Measurements from ENCODE around the gene EPB41L4A.
"Not testable (repeated sequence)": the region's sequence is repeated elsewhere in the genome, so short reads cannot be mapped to it uniquely, and the experiment has no call there.

Gene EPB41L4A

DNA sequence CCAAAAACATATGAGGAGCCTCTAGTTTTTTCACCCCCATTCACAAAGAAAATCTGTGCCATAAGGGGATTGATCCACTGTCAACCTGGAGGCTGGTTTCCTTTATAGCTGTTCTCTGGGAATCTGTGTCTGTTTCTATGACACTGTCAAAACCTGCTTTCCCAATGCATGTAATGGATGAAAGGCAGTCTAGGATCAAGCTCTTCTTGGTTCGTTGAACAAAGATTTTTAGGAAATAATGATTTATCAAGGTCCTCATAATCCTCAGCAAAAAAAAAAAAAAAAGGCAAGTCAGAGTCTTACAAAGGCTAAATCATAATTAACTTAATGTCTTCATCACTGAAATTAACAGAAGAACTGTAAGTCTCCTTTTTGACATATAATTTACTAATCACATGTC is 16.0 kb downstream of the EPB41L4A start:
- WGBS (ENCODE audit: insufficient coverage, insufficient read length) = no CpG with 5 or more reads among the region's 1 CpG
- Histone ChIP-seq H3K27me3 (ENCODE audit: control insufficient read depth, insufficient read depth, low read length) (no peaks in the 10 kb centered on the region), H3K27ac (ENCODE audit: low read length) (no peak overlapping the region), H3K4me1 (ENCODE audit: control insufficient read depth, insufficient read depth, low read length) (no peaks in the 10 kb centered on the region), H3K9me3 (ENCODE audit: control insufficient read depth, insufficient read depth, low read length) (no peaks in the 10 kb centered on the region), H3K36me3 (ENCODE audit: control insufficient read depth, insufficient read depth, low read length) (no peaks in the 10 kb centered on the region), H3K4me3 (ENCODE audit: low read length) (no peak overlapping the region)
- no peak for DNase-seq (ENCODE audit: low read depth, low spot score)

DNA sequence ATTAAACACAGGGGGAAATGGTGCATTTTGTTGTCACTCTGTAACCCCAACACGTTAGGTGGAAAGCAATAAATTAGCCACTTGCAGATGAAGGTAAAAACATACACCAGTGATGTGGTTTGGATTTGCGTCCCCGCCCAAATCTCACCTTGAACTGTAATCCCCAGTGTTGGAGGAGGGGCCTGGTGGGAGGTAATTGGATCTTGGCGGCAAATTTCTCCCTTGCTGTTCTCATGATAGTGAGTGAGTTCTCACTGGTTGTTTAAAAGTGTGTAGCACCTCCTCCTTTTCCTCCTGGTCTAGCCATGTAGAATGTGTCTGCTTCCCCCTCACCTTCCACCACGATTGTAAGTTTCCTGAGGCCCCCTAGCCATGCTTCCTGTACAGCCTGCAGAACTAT is 17.2 kb downstream of the EPB41L4A start:
- Histone ChIP-seq H3K4me1 (ENCODE audit: control insufficient read depth, insufficient read depth, low read length) (no peaks in the 10 kb centered on the region), H3K4me3 (ENCODE audit: low read length) (no peak overlapping the region), H3K27ac (ENCODE audit: low read length) (no peak overlapping the region), H3K27me3 (ENCODE audit: control insufficient read depth, insufficient read depth, low read length) (no peaks in the 10 kb centered on the region), H3K36me3 (ENCODE audit: control insufficient read depth, insufficient read depth, low read length) (no peaks in the 10 kb centered on the region), H3K9me3 (ENCODE audit: control insufficient read depth, insufficient read depth, low read length) (no peaks in the 10 kb centered on the region)
- DNase-seq (ENCODE audit: low read depth, low spot score) = no peak
- no CpG with 5 or more reads among the region's 5 CpGs for WGBS (ENCODE audit: insufficient coverage, insufficient read length)

DNA sequence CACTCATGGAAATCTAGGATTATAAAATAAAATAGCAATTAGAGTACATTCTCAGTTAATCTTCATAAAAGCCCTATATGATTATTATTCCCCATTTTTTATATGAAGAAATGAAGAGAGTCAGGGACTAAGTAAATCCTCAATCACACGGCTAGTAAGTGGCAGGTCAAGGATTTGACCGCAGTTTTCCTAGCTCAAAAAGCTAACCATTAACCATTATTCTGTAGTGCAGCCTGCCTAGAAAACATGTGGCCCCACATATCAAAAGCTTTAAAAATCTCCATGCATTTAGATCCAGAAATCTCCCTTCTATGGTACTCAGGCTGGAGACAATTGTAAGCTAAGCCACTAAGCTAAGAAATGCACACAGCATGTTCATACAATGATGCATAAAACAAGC is 21.4 kb downstream of the EPB41L4A start:
- Histone ChIP-seq H3K4me3 (ENCODE audit: low read length) (no peak overlapping the region), H3K4me1 (ENCODE audit: control insufficient read depth, insufficient read depth, low read length) (no peaks in the 10 kb centered on the region), H3K9me3 (ENCODE audit: control insufficient read depth, insufficient read depth, low read length) (no peaks in the 10 kb centered on the region), H3K27me3 (ENCODE audit: control insufficient read depth, insufficient read depth, low read length) (no peaks in the 10 kb centered on the region), H3K36me3 (ENCODE audit: control insufficient read depth, insufficient read depth, low read length) (no peaks in the 10 kb centered on the region), H3K27ac (ENCODE audit: low read length) (no peak overlapping the region)
- DNase-seq (ENCODE audit: low read depth, low spot score) = no peak
- WGBS (ENCODE audit: insufficient coverage, insufficient read length) = no CpG with 5 or more reads among the region's 2 CpGs

DNA sequence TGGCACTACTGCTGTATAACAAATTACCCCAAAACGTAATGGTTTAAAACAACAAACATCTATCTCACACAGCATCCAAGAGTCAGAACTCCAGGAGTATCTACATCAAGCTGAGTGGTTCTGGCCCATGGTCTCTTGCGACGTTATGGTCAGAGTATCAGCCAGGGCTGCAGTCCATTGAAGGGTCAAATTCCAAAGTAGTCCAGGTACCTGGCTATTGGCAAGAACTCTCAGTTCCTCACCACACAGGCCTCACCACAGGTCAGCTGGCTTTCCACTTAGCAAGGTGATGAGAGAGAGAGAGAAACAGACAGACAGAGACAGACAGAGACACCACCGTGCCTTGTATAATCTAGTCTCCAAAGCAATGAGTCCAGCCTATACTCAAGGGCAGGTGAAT is 22.6 kb downstream of the EPB41L4A start:
- H3K27me3 ChIP-seq (ENCODE audit: control insufficient read depth, insufficient read depth, low read length) = no peaks in the 10 kb centered on the region
- no peak for DNase-seq (ENCODE audit: low read depth, low spot score)
- H3K27ac ChIP-seq (ENCODE audit: low read length) = no peak overlapping the region
- H3K4me1 ChIP-seq (ENCODE audit: control insufficient read depth, insufficient read depth, low read length) = no peaks in the 10 kb centered on the region
- H3K9me3 ChIP-seq (ENCODE audit: control insufficient read depth, insufficient read depth, low read length) = no peaks in the 10 kb centered on the region
- WGBS (ENCODE audit: insufficient coverage, insufficient read length) = no CpG with 5 or more reads among the region's 4 CpGs
- no peak overlapping the region for H3K4me3 ChIP-seq (ENCODE audit: low read length)
- no peaks in the 10 kb centered on the region for H3K36me3 ChIP-seq (ENCODE audit: control insufficient read depth, insufficient read depth, low read length)

DNA sequence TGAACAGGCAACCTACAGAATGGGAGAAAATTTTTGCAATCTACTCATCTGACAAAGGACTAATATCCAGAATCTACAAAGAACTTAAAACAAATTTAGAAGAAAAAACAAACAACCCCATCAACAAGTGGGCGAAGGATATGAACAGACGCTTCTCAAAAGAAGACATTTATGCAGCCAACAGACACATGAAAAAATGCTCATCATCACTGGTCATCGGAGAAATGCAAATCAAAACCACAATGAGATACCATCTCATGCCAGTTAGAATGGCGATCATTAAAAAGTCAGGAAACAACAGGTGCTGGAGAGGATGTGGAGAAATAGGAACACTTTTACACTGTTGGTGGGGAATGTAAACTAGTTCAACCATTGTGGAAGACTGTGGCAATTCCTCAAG is 23.8 kb downstream of the EPB41L4A start:
- DNase-seq (ENCODE audit: low read depth, low spot score); H3K27me3 ChIP-seq (ENCODE audit: control insufficient read depth, insufficient read depth, low read length); H3K4me1 ChIP-seq (ENCODE audit: control insufficient read depth, insufficient read depth, low read length); H3K4me3 ChIP-seq (ENCODE audit: low read length); H3K36me3 ChIP-seq (ENCODE audit: control insufficient read depth, insufficient read depth, low read length); H3K9me3 ChIP-seq (ENCODE audit: control insufficient read depth, insufficient read depth, low read length); H3K27ac ChIP-seq (ENCODE audit: low read length): not testable (repeated sequence)
- no CpG with 5 or more reads among the region's 4 CpGs for WGBS (ENCODE audit: insufficient coverage, insufficient read length)

DNA sequence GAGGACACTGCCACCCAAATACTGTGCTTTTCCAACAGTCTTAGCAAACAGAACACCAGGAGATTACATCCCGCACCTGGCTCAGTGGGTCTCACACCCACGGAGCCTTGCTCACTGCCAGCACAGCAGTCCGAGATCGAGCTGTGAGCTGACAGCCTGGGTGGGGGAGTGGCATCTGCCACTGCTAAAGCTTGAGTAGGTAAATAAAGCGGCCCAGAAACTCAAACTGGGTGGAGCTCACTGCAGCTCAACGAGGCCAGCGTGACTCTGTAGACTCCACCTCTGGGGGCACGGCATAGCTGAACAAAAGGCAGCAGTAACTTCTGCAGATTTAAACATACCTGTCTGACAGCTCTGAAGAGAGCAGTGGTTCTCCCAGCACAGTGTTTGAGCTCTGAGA is 28.8 kb downstream of the EPB41L4A start:
- Histone ChIP-seq H3K27me3 (ENCODE audit: control insufficient read depth, insufficient read depth, low read length) (no peaks in the 10 kb centered on the region), H3K4me1 (ENCODE audit: control insufficient read depth, insufficient read depth, low read length) (no peaks in the 10 kb centered on the region), H3K4me3 (ENCODE audit: low read length) (no peak overlapping the region), H3K9me3 (ENCODE audit: control insufficient read depth, insufficient read depth, low read length) (no peaks in the 10 kb centered on the region), H3K27ac (ENCODE audit: low read length) (no peak overlapping the region), H3K36me3 (ENCODE audit: control insufficient read depth, insufficient read depth, low read length) (no peaks in the 10 kb centered on the region)
- WGBS (ENCODE audit: insufficient coverage, insufficient read length) = no CpG with 5 or more reads among the region's 8 CpGs
- DNase-seq (ENCODE audit: low read depth, low spot score) = no peak

DNA sequence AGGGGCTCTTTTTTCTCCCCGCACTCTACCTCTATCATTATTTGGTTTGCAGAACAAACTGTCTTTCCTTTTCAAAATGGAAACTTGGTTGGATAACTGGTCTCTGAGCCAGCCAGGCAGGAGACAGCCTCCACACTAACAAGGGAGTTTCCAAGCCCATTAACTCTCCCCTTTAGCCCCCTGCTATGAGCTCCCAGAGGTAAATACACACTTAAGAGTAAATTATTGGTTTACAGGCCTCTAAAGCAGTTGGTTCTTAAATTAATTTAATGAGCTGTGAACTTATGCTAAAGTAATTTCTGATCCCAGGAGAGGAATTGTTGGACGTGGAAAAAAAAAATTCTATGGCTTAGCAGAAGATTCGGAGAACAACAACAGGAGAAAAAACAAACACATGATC is 30.3 kb downstream of the EPB41L4A start:
- H3K27me3 ChIP-seq (ENCODE audit: control insufficient read depth, insufficient read depth, low read length) = no peaks in the 10 kb centered on the region
- no peak for DNase-seq (ENCODE audit: low read depth, low spot score)
- H3K4me1 ChIP-seq (ENCODE audit: control insufficient read depth, insufficient read depth, low read length) = no peaks in the 10 kb centered on the region
- no peaks in the 10 kb centered on the region for H3K9me3 ChIP-seq (ENCODE audit: control insufficient read depth, insufficient read depth, low read length)
- no peaks in the 10 kb centered on the region for H3K36me3 ChIP-seq (ENCODE audit: control insufficient read depth, insufficient read depth, low read length)
- no CpG with 5 or more reads among the region's 3 CpGs for WGBS (ENCODE audit: insufficient coverage, insufficient read length)
- no peak overlapping the region for H3K4me3 ChIP-seq (ENCODE audit: low read length)
- H3K27ac ChIP-seq (ENCODE audit: low read length) = no peak overlapping the region

DNA sequence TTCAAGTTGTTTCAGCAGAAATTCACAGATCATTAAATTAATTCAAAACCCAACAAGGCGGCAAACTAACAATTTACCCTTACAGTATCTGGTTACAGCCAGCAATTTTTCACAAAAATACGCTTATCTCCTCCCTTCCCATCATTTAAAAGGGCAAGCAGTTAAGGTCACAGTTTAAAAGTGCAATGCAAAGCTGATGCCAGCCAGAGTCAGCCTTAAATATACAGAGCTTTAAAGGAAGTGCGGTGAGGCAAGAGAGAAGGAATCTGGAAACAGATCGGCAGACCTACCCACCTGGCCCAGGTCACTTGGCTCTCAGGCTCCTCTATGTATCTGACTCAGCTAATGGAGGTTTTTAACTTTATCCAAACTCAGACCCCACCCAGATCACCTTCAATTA is 31.0 kb downstream of the EPB41L4A start:
- Histone ChIP-seq H3K9me3 (ENCODE audit: control insufficient read depth, insufficient read depth, low read length) (no peaks in the 10 kb centered on the region), H3K27ac (ENCODE audit: low read length) (no peak overlapping the region), H3K27me3 (ENCODE audit: control insufficient read depth, insufficient read depth, low read length) (no peaks in the 10 kb centered on the region), H3K36me3 (ENCODE audit: control insufficient read depth, insufficient read depth, low read length) (no peaks in the 10 kb centered on the region), H3K4me3 (ENCODE audit: low read length) (no peak overlapping the region), H3K4me1 (ENCODE audit: control insufficient read depth, insufficient read depth, low read length) (no peaks in the 10 kb centered on the region)
- 100% methylated on average over 2 of the region's 4 CpGs for WGBS (ENCODE audit: insufficient coverage, insufficient read length)
- DNase-seq (ENCODE audit: low read depth, low spot score) = no peak

DNA sequence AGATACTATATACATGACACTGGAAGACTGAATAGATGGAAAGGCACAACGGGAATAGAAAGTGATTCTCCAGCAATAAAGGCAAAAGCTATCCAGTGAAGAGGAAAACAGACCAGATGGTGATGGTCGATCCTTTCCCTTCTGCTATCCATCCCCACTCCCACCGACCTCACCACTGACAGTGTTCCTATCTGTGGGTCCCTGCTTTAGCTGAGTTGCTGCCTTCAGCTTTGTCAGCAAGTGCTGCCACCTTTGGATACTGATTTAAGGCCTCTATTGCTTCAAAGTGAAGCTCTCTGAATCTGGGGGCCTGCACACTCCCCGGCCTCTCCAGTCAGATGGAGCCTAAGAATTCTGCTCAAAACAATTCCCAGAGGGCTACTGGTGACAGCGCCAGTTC is 32.3 kb downstream of the EPB41L4A start:
- H3K4me3 ChIP-seq (ENCODE audit: low read length) = no peak overlapping the region
- H3K27me3 ChIP-seq (ENCODE audit: control insufficient read depth, insufficient read depth, low read length) = no peaks in the 10 kb centered on the region
- no peak for DNase-seq (ENCODE audit: low read depth, low spot score)
- WGBS (ENCODE audit: insufficient coverage, insufficient read length) = no CpG with 5 or more reads among the region's 5 CpGs
- no peak overlapping the region for H3K27ac ChIP-seq (ENCODE audit: low read length)
- H3K4me1 ChIP-seq (ENCODE audit: control insufficient read depth, insufficient read depth, low read length) = no peaks in the 10 kb centered on the region
- no peaks in the 10 kb centered on the region for H3K9me3 ChIP-seq (ENCODE audit: control insufficient read depth, insufficient read depth, low read length)
- no peaks in the 10 kb centered on the region for H3K36me3 ChIP-seq (ENCODE audit: control insufficient read depth, insufficient read depth, low read length)

DNA sequence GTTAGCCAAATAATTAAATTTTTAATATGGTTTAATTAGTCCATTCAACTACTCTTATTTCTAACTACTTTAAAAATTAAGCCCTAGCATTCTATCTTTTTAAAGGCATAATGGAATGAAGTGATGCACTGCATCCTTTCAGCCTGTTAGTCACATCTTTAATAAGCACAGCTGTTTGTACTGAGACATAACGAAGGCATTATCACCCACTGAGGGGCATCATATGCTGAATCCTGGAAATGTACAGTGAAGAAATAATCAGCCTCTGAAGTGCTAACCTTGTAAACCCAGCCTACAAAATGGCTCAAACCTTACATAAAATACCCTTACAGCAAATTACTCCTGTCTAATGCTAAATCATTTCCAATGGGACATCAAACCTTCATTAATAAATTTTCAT is 33.1 kb downstream of the EPB41L4A start:
- Histone ChIP-seq H3K4me1 (ENCODE audit: control insufficient read depth, insufficient read depth, low read length) (no peaks in the 10 kb centered on the region), H3K9me3 (ENCODE audit: control insufficient read depth, insufficient read depth, low read length) (no peaks in the 10 kb centered on the region), H3K36me3 (ENCODE audit: control insufficient read depth, insufficient read depth, low read length) (no peaks in the 10 kb centered on the region), H3K27ac (ENCODE audit: low read length) (no peak overlapping the region), H3K4me3 (ENCODE audit: low read length) (no peak overlapping the region), H3K27me3 (ENCODE audit: control insufficient read depth, insufficient read depth, low read length) (no peaks in the 10 kb centered on the region)
- no peak for DNase-seq (ENCODE audit: low read depth, low spot score)
- no CpG with 5 or more reads among the region's 1 CpG for WGBS (ENCODE audit: insufficient coverage, insufficient read length)

DNA sequence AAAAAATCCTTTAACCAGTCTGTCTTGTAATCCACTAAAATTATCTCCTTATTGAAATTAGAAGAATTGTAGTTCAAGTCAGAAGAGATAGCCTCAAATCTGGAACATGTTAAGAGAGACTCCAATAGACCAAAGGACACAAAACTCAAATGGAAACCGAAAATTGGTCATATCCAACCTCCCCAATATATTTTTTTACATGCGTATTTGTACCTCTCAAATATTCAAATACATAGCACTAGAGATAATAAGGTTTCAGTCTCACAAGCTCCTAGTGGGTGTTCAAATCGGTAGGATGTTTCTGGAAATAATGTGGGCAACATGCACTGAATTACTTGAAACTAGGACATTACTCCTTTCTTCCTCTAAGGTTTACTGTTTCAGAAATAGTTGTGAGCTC is 33.5 kb downstream of the EPB41L4A start:
- WGBS (ENCODE audit: insufficient coverage, insufficient read length) = no CpG with 5 or more reads among the region's 3 CpGs
- H3K27me3 ChIP-seq (ENCODE audit: control insufficient read depth, insufficient read depth, low read length) = no peaks in the 10 kb centered on the region

More for the DNA sequence above, 33.5 kb downstream of the EPB41L4A start:
- Histone ChIP-seq H3K36me3 (ENCODE audit: control insufficient read depth, insufficient read depth, low read length) (no peaks in the 10 kb centered on the region), H3K4me1 (ENCODE audit: control insufficient read depth, insufficient read depth, low read length) (no peaks in the 10 kb centered on the region), H3K27ac (ENCODE audit: low read length) (no peak overlapping the region), H3K4me3 (ENCODE audit: low read length) (no peak overlapping the region), H3K9me3 (ENCODE audit: control insufficient read depth, insufficient read depth, low read length) (no peaks in the 10 kb centered on the region)
- DNase-seq (ENCODE audit: low read depth, low spot score) = no peak

All from iPS DF 6.9 (cell line).